Left cardiac atrium (tissue), 4 donors: Measurements from ENCODE around the gene MACIR. TPM values are rescaled to one million over a fixed set of nuclear protein-coding genes. Genes with fewer than 3 reads are reported as not detected.

Source experiments
- ATAC-seq, 2 donors: fragments of 200-7000 bp; cut with Tn5 transposase; one replicate each; pipeline ENCODE4 v1.9.1; 2020; ENCODE audit warnings: mild to moderate bottlenecking in 2 of 2, moderate library complexity in 2 of 2
- DNase-seq: peaks from one replicate; pipeline ENCODE4 v3.0.0-alpha.2; 2020
- intact Hi-C, 2 donors: fragments of 100-400 bp; cut with DNase I; formaldehyde crosslinking; loops; one replicate each; pipeline versions ENCODE4 v1.14.1 to v1.15.1; 2022 to 2023
- total RNA-seq, 2 donors: library from RNA; stranded (reverse); fragmentation: NEBNext Ultra II Directional; extraction: Animal tissue kit (Norgen Biotek cat#: 25700); gene quantifications; one replicate each; pipeline ENCODE4 v1.2.1, GENCODE V29; 2021
- donor health status: DM: no; HTN: yes; CAD: no.
- donor health status: DM: no; HTN: yes; CAD: no; lungs with severe emphysema.
- donor health status: DM: yes; HTN: yes; CAD: no.
- donor health status: Dilated cardiomyopathy.

Gene MACIR
- total RNA-seq, 2 donors from 2014 or later = 3.4 to 5.0 TPM

DNA sequence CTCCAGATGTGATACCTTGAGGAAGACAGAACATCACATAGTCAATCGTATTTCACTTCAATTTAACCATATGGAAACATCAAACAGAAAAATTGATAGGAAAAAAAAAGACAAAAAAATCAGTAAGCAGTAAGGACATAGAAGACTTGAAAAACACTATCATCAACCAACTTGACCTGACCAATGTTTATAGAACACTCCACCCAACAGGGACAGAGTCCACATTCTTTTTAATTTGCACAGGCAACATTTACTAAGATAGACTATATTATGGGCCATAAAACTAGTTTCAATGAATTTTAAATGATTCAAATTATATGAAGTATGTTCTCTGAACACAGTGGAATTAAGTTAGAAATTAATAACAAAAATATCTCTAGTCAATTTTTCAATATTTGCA, 20.8 kb upstream of the MACIR start:
- no peak for ATAC-seq
- DNase-seq = no peak
- intact Hi-C loops = no loop called here

DNA sequence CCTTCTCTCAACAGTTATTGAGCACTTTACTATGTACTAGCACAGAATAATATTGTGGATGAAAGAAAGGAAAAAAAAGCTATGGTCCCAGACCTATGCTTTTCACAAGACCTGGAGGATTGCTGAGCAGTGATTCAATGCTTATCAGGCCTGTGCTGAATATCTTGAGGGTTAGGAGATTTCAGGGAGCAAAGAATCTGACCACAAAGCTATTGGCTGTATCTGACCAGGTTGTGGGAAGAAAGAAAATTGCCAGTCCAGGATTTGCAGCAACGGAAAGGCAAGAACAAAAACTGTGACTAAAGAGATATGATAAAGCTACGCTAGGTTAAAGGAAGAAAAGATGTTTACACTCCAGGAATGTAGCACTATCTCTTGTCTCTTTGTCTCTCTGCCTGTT, 14.9 kb upstream of the MACIR start:
- DNase-seq (no peak), ATAC-seq (no peak)
- intact Hi-C loops = loop anchor here in 1 of 2 donors (10.0 kb wide), 1 partner anchor 59 kb away; no protein-coding TSS in a partner anchor

DNA sequence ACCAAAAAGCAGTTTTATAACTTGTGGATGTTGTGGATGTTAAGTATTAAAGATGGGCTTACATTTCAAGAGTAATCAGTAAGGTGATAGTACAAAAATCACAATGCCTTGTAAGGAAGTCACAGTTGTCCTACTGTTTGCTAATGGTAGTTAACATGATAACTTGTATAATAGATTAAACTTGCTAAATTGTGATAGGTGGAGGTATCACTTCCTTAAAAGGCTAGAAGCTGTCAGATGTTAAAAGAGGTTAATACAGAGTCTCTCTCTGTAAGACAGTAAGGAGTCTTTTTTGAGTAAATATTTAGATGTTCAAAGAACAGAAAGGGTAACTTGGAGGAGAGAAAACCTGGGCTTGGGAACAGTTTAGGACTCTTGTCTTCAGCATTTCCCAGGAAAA, 14.2 kb upstream of the MACIR start:
- intact Hi-C loops = loop anchor here in 1 of 2 donors (10.0 kb wide), 1 partner anchor 60 kb away; no protein-coding TSS in a partner anchor
- DNase-seq (no peak), ATAC-seq (no peak)

DNA sequence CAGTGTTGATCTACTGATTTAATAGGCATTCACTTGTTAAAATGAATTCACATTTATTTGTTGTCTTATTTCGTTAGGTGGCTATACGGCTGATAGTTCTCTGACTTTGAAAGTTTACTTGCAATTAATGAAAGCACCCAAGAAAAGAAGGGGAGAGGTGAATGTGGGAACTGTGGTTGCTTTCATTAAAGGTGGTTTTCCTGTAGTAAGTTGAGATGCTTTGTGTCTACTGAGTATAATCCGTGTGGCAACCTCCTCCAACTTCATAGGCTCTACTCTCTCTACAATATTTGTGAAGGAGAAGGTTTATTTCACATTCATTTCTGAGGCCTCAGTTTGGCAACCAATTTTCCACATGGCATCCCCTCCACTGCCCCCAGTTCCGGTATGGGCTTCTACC, 12.8 kb upstream of the MACIR start:
- no peak for DNase-seq
- ATAC-seq = no peak
- intact Hi-C loops = loop anchor here in 1 of 2 donors (10.0 kb wide), 1 partner anchor 61 kb away; no protein-coding TSS in a partner anchor

DNA sequence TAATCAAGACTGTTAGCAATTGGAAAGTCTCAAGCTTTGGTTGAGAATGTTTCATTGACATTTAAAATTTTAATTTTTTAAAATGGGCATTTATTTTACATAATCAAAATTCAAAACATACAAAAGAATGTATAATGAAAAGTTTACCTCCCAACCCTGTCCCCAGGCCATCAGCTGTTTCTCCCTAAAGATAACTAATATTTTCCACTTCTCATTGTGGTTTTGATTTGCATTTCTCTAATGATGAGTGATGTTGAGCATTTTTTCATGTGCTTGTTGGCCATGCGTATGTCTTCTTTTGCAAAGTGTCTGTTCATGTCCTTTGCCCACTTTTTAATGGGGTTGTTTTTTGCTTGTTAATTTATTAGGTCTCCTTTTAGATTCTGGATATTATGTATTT, 11.4 kb upstream of the MACIR start:
- ATAC-seq (no peak), DNase-seq (no peak)
- intact Hi-C loops = loop anchor here in 1 of 2 donors (10.0 kb wide), 1 partner anchor 62 kb away; no protein-coding TSS in a partner anchor

DNA sequence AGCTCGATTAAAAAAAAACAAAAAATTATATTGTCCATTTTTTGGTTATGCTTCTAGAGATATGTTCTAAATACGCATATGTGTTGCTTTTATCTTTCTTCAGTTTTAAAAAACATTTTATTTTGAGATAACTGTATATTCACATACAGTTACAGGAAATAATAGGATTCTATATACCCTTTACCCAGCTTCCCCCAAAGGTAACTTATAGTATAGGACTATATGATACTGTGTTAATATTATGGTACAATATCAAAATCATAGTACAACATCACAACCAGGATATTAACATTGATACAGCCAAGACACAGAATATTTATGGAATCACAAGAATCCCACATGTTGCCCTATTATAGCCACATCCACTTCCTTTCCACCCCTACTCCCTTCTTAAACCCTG, 9.5 kb upstream of the MACIR start:
- ATAC-seq (no peak), DNase-seq (no peak)
- intact Hi-C loops = loop anchor here in 1 of 2 donors (10.0 kb wide), 1 partner anchor 64 kb away; no protein-coding TSS in a partner anchor

DNA sequence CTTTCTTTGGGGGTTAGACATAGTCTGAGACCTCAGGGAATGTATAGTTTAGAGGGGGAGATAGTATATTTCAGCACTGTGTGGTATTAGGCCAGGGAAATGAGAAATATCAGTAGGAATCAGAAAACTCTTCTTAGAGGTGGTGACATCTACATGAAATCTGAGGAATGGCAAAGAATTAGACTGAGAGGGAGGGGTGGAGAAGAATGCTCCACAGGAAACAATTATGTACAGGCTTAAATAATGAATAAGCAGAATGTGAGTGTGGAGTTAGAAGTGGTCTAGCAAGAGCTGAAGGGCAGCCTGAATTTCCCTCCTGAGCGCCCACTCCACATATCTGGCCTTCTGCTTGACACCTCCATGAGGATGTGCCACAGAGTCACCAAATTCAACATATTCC, 3.6 kb upstream of the MACIR start:
- intact Hi-C loops = no loop called here
- DNase-seq = no peak
- no peak for ATAC-seq

DNA sequence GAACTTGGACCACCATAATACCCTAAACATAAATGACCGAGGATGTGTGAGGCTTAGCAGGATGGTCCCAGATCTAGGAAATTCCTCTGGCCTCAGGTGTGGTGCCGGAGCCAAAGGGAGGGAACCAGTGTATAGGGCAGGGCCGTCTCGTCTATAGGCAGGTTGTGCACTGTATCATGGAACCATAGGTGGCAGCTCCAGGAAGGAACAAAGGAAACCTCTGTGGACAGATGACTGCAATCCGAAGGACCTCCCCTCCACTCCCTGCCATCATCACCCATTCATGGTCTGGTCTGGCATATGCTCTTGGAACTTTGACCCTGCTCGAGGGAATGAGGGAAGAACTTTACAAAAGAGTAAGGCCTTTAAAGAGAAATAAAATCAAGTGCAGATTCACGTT, 2.9 kb upstream of the MACIR start:
- intact Hi-C loops = no loop called here
- DNase-seq = no peak
- ATAC-seq = no peak

DNA sequence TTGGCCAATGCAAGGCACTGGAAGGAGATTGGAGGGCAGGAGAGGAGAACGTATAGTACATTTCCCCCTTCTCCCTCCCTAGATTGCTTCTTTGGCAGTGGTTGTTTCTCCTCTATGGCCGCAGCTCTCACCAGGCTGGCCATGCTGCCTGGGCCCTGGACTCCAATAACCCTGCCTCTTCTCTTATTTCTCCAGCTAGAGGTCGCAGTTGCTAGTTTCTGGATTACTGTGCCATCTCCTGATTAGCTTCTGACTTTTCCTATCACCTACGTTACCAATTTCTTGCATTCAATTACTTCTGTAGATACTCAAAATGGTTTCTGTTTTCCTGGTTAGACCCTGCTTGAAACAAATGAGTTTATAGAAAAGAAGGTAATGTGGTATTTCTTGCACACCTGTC, 2.4 kb upstream of the MACIR start:
- ATAC-seq (no peak), DNase-seq (no peak)
- intact Hi-C loops = no loop called here

DNA sequence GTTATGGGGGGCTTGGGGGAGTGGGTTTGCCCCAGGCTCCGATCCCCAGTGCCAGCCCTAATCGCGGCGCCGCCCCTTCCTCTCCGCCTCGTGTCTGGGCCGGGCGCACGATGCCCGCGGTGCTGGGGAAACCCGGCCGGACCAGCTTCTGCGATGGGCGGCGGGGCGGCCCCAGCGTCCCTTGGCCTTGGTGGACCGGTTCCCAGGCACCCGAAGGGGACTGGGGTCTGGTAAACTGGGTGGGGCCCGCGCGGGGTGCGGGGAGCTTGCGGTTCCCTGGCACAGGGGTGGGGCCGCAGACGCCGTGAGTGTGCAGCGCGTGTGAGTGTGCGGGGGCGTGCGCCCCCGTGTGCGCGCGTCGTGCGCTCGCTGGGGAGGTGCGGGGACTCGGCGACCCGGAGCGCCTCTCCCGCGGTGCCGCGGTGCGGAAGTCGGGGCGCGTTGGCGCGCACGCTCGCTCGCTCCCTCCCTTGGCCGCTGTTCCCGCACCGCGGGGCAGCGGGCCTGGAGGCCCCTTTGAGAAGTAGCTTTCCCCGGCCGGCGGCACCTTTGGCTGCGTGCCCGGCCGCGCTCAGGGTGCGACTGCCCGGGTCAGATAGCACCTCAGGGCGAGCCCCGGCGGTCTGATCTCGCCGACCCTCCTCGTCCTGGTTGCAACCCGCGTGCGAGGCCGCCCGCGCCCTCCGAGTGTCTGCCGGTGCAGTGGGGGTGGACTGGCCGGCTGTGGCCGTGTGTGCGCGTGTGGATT, 568 bp downstream of the MACIR start:
- intact Hi-C loops = no loop called here

DNA sequence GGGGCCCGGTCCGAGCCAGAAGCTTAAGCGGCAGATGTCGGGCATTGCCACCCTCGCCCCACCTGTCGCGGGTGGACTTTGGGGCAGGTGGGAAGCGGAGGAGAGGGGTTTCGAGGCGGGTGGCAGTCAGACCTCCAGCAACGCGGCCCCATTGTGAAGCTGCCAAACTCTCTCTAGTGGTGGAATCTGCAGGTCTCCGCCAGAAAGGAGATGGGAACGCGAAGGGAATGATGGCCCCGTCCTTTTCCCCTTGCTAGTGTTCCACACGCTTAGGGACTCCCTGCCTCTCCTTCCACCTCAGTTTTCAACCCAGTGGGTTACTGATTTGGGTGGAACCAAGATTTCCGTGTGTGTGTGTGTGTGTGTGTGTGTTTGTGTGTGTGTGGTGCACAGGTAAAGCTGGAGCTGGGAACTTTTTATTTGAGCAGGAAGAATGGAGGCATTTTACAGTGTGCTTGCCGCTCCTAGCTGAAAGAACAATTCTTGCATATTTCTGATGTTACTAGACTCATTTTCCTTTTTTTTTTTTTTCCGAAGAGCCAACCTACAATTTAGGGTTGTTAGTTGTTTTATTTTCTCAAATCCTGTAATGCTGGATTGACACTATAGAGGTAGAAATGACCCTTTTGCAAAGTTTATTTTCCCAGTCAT, 1.3 kb downstream of the MACIR start:
- ATAC-seq (peak in 1 of 2 donors; percentile 0), DNase-seq (no peak)
- intact Hi-C loops = no loop called here

More for the DNA sequence above, 568 bp downstream of the MACIR start:
- DNase-seq = peak; percentile 64
- ATAC-seq = peak; percentile 45 to 60

DNA sequence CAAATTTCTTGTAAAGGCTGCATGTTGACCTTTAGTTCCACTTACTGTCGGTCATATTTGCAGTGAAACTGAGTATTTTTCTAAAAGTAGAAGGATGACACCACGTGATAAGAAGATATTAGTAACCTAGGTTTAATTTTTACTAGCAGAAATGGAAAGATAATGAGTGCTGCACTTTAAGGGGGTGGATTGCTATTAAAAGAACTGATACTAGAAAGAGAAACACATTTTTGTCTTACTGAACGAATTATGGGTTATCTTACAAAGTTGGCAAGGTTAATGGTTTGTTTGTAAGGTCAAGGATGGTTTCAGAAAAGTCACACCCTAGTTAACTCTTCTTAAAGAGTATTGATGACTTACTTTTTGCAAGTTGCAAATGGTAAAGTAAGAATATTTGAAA, 2.4 kb downstream of the MACIR start:
- no peak for ATAC-seq
- intact Hi-C loops = no loop called here
- DNase-seq = no peak

DNA sequence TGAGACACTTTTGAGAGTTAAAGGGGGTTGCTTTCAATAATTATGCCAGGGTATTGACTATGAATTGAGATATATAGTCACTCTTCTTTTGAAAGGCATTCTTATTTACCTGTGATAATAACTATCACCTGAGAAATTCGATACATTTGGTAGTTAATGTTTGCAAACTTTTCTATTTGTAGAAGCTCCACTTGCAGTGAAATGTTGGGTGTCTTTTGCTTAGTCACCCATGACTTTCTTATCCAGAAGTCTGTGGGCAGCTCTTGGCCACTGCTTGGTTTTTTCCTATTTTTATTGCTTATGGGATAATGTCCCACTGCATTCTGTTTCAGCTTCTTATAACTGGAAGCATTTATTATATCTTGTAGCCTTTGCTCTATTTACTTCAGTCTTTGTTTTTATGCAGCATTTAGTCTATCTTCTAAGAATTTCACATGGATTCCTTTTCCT, 3.9 kb downstream of the MACIR start:
- ATAC-seq = no peak
- DNase-seq = no peak
- intact Hi-C loops = no loop called here

DNA sequence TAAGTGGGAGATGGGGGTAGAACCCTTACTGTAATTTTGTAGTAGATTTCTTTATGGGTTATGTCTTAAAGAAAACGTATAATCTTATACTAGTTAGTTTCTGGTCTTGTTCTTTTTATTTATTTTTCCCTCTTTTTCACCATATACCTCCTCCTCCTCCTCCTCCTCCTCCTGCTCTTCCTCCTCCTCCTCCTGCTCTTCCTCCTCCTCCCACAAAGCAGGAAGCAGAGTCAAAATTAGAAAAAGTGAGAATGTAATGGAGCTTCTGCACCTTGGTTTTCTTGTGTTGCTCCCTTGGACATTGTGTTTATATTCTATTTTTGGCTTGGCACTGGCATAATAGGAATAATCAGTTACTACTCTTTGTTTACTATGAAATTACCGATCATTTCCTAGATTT, 4.5 kb downstream of the MACIR start:
- intact Hi-C loops = no loop called here
- ATAC-seq (no peak), DNase-seq (no peak)

DNA sequence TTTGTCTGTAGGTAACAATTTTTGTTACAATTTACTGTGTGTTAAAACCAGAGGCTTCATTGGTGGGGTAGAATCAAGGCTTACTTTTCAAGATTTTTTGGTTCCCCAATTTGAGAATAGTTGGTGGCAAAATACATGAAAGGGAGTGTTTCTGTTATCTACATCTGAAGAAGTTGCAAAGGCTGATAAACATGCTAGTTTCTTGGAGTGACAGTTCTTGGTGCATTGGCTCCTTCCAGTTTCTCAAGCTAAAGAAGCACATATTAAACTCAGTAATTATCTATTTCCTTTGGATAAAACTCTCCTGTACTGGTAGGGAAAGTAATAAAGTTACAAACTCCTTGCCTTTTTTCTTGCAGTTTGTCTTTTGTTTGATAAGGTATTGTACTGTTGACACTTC, 5.9 kb downstream of the MACIR start:
- DNase-seq (no peak), ATAC-seq (no peak)
- intact Hi-C loops = no loop called here

DNA sequence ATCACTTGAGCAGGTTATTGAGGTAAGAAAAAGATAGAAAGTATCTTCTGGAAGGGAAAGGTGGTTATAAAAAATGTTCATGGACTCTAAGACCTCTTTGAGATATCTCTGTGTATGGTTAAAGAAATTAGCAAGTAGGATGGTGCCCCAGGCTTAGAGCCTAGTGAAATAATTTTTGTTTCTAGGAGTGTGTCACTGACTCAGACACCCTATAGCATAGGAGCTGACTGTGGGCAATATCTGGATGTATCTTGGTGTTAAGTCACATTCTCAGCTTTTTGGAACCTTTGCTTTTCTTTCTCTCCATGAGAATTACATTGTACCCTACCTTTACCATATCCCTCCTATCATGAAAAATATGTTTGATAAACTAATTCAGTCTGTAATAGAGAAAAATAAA, 12.0 kb downstream of the MACIR start:
- intact Hi-C loops = no loop called here
- ATAC-seq = no peak

DNA sequence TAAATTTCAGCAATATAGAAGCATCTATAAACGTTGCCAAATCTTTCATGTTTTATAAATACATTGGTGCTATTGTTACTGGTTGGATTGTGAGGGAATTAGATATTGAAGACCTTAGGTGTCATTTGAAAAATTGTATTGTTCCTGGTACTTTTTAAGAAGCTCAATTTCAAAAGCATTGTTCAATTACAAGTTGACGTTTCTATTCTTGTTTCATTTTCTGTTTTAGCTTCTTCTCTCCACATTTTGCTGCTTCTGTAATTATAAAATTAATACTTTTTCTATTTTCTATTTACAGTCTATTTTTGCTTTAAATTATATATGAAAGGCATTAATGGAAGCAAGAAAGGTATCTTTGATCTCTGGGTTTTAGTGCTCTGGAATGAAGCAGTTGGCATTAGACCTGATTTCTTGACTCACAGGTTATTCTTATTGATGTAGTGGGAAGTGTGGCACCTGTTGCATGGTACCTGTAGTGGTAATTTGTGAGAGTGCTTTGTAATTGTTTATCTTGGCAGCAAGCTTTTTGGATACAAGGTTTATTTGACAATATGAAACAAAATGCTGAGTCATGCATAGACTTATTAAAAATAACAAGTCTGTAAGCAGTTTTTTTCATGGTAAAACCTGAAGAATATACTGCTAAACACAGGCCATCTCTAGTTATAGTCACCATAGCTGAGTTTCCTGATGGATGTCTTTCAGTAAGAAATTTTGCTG, 13.2 kb downstream of the MACIR start:
- DNase-seq (no peak), ATAC-seq (no peak)
- intact Hi-C loops = no loop called here

More for the DNA sequence above, 12.0 kb downstream of the MACIR start:
- no peak for DNase-seq

DNA sequence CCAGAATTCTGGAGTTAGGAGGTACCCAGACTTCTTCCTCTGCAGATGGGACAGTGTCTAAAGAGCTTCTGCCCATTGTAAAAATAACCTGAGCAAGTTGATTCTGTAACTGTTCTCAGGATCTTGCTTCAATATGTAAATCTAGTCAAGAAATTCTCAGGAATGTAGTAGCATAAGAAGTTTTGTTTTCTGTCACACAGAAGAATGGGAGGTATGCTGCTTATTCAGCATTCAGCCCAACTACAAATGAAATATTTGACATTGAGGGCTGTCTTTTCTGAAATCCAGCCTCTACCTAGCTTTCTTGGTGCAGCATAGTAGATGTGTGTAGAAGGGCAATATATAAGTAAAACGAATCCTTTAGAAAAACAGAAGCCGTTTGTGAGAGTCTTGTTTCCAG, 13.8 kb downstream of the MACIR start:
- intact Hi-C loops = no loop called here
- DNase-seq (no peak), ATAC-seq (no peak)

DNA sequence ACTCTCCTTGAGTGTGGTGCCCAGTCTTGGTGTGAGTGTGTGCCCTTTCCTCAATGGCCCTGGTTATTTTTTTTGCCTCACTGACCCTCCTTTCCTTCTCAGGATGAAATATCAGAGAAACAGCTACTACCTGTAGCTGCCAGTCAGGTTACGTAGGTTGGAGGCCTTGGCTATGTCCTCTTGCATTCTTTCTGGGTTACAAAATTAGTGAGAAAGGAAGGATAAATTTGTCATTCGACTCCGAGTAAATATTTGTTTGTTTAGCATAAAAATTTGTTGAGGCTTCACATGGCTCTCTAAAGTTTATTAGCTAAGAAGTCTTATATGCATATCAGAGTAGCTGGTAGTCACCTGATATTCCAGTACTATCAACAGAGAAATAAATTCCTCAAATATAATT, 15.4 kb downstream of the MACIR start:
- no peak for DNase-seq

DNA sequence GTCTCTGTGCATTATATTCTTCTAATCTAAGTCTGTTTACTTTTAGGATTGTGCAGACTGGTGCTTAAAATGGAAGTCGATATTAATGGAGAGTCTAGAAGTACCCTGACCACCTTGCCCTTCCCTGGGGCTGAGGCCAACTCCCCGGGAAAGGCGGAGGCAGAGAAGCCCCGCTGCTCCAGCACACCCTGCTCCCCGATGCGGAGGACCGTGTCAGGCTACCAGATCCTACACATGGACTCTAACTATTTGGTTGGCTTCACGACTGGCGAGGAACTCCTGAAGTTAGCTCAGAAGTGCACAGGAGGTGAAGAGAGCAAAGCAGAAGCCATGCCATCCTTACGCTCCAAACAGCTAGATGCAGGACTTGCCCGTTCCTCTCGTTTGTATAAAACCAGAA, 17.3 kb downstream of the MACIR start:
- no peak for DNase-seq
- ATAC-seq = no peak
- intact Hi-C loops = no loop called here

More for the DNA sequence above, 15.4 kb downstream of the MACIR start:
- no peak for ATAC-seq
- intact Hi-C loops = no loop called here
